Upper lobe of left lung (tissue), 4 donors: Measurements from ENCODE around the gene PDHA2.

ENCODE experiments used
- POLR2AphosphoS5 ChIP-seq, 2 donors: sonication (generic); formaldehyde crosslinking; IDR thresholded peaks; one replicate each; pipeline ENCODE4 v1.5.1; 2017; ENCODE audit warnings: antibody characterized with exemption in 2 of 2
- TF ChIP-seq, protein P1 (sequence below), 6 experiments: fragments of 450-650 bp in 4 of 6; fragments of 200-600 bp in 2 of 6; sonication (generic) in 2 of 6; IDR thresholded peaks; one replicate each; pipeline ENCODE4 v1.5.1; 2016 to 2019; ENCODE audit warnings: antibody characterized with exemption in 6 of 6

- TF ChIP-seq, protein P1, sequence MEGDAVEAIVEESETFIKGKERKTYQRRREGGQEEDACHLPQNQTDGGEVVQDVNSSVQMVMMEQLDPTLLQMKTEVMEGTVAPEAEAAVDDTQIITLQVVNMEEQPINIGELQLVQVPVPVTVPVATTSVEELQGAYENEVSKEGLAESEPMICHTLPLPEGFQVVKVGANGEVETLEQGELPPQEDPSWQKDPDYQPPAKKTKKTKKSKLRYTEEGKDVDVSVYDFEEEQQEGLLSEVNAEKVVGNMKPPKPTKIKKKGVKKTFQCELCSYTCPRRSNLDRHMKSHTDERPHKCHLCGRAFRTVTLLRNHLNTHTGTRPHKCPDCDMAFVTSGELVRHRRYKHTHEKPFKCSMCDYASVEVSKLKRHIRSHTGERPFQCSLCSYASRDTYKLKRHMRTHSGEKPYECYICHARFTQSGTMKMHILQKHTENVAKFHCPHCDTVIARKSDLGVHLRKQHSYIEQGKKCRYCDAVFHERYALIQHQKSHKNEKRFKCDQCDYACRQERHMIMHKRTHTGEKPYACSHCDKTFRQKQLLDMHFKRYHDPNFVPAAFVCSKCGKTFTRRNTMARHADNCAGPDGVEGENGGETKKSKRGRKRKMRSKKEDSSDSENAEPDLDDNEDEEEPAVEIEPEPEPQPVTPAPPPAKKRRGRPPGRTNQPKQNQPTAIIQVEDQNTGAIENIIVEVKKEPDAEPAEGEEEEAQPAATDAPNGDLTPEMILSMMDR (IDR thresholded peaks at IDR 0.05): no peak
- TF ChIP-seq POLR2AphosphoS5 (IDR thresholded peaks at IDR 0.05): no peak
Measured at GRCh38 chr4:95850161-95850560, 10.3 kb downstream of the PDHA2 start.
